NCI-H1930 (cell line): ENCODE results near the gene SGCG.
"Not testable (repeated sequence)": the region's sequence is repeated elsewhere in the genome, so short reads cannot be mapped to it uniquely, and the experiment has no call there.

Experiments
- DNase-seq, 2 experiments: peaks; one replicate each; lab custom pipeline; 2025; lab: John Stamatoyannopoulos, UW

Gene SGCG

DNA sequence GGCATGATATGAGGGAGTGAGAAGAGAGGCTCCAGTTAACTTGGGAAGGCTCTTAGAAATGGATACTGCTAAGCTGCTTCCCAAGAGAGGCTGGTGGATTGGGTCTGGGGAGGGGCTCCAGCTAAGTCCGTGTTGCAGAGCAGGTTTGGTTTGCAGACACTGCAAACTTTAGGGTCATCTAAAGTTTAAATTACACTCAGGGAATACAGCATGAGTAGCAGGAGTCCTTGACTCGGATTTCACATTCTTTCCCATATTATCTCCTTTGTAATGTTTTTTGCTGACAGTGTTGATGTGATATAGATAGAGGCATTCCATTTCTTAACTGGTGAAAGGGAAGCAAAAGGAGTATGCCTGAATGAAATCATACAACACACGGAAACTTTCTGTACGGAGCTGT lies 31.9 kb downstream of the SGCG start:
- no peak for DNase-seq

DNA sequence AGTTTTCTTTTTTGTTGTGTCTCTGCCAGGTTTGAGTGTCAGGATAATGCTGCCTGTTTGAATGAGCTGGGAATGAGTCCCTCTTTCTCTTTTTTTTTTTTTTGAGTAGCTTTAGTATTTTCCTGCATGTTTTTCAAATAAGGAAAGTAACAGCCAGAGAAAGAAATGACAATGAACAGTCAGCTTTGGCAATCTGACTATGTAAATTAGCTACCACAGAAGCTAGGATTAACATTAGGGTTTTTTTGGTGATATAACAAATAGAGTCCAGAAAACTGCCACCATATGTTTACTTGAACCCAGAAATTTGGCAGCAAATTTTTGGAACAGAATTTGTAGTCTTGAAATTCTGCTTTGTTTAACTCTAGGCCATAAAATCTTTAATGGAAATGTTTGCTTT lies 50.5 kb downstream of the SGCG start:
- no peak for DNase-seq

DNA sequence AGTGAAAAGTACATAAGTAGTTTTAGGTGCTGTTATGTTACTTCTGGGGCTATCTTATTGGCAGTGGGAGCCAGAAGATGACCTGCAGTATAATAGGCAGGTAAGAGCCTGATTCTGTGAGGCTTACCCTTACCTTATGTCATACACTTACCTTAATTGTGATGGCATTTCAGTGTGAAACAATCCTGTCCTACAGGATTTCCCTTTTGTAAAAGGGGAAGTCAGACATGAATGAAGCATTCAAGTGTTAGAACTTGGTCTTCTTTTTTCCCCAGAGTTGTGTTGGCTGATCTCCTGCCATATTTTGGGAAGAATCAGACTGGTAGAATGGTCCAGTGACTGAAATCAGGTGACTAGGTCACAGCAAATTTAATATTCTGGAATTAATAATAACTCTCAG lies 55.2 kb downstream of the SGCG start:
- DNase-seq = no peak

DNA sequence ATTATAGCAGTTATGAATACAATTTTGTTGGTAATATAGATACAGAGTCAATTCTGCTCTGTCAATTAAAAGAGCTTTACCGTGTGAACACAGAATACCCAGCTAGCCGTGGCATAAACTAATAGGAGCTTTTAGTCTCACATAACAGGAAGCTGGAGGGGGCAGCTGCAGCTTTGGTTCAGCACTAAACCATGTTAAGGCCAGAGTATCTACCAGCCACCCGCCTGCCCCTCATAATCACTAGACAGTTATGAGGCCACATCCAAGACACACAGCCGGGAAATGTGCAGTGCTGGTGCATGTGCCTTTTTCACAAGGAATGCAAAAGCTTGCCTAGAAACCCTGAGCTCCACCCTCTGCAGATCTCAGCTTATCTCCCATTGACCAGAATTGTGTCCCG lies 62.3 kb downstream of the SGCG start:
- no peak for DNase-seq

DNA sequence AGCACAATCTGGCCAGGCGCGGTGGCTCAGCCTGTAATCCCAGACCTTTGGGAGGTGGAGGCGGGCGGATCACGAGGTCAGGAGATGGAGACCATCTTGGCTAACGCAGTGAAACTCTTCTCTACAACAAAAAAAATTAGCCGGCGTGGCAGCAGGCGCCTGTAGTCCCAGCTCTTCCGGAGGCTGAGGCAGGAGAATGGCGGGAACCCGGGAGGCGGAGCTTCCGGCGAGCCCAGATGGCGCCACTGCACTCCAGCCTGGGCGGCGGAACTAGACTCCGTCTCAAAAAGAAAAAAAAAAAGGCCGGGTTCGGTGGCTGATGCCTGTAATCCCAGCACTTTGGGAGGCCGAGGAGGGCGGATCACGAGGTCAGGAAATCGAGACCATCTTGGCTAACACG lies 67.6 kb downstream of the SGCG start:
- not testable (repeated sequence) for DNase-seq

DNA sequence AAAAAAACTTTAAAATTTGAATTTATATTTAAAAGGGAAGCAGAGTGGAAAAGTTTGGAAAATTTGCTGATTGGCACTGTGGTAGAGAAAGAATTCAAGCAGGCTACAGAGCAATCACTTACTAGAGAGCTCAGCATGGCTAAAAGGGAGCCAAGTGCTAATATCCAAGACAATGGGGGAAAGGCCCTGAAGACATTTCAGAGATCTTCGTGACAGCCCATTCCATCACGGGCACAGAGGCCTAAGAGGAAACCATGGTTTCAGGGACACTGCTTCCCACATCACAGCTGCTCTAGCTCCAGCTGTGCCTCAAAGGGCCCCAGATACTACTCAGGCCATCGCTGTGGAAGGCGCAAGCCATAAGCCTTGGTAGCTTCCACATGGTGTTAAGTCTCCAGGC lies 73.7 kb downstream of the SGCG start:
- DNase-seq = no peak

DNA sequence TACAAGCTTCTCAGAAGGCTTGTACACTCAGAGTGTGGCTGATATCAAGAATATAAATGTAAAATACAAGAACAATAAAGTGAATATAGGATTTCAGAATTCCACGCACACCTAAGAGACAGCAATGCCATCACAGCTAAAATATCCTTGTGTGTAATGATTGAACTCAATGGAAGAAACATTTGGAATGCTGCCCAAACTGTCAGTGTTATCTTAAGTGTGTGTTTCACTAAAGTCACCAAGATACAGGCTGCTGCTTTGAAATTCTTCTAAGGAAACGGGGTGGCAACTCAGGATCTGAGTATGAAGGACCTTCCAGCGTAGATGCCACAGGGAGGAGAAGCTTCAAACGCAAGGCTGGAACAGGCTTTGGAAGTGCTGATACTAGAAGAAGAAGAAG lies 86.8 kb downstream of the SGCG start:
- no peak for DNase-seq

DNA sequence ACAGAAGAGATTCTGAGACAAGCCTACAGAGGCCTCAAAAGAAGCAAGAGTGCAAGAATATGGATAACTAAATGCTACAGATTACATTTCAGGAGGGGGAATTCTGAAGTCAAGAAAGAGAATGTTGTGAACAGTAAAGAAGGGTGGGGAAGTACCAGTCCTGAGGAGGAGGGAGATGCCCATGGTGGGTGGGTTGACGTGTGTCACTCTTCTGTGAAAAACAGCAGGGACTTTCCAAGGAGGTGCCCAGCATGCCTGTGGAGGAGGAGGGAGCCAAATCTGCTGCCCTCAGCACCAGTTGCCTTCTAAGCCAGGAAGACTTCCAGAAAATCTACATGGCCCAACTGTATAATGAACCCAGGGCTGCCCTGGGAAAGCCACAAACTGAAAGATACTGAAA lies 87.7 kb downstream of the SGCG start:
- no peak for DNase-seq

DNA sequence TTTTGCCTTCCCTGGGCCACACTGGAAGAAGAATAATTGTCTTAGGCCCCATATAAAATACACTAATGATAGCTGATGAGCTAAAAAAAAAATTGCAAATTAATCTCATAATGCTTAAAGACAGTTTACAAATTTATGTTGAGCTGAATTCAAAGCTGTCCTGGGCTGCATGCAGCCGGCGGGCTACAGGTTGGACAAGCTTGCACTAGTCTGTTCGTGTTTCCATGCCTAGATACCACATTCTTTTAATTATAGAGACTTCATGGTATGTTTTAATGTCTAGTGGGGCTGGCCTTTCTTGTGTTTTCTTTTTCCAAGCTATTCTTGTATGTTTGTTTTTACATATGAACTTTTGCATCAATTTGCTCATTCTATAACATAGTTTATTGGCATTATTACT lies 90.6 kb downstream of the SGCG start:
- DNase-seq = no peak

DNA sequence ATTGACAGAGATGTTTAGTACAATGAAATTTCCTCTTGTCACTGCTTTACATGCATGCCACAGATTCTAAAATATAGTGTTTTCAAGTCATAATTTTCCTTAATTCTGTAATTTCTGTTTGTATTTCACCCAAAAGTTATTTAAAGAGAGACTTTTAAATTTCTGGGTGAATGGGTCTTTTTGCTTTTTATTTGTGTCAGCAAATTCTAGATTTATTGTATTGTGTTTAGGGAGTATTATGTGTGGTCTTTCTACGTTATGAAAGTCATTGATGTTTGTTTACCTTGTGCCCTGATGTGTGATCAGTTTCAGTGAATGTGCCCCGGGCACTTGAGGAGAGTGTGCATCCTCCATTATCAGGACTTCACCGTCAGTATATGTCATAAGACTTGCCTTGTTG lies 92.7 kb downstream of the SGCG start:
- DNase-seq = no peak

DNA sequence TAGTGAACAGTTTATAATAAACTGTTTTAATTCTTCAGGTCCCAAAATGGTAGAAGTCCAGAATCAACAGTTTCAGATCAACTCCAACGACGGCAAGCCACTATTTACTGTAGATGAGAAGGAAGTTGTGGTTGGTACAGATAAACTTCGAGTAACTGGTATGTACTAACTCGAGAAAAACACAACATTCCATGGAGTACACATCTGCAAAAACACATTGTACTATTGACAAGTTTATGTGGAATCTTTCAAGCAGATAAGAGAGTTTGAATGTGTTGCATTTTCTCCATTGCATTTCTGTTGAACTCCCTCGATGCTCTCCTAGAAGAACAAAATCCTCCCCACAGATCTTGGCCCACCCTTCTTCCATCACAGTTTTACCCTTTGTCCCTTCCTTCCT lies 98.5 kb downstream of the SGCG start:
- DNase-seq = no peak

DNA sequence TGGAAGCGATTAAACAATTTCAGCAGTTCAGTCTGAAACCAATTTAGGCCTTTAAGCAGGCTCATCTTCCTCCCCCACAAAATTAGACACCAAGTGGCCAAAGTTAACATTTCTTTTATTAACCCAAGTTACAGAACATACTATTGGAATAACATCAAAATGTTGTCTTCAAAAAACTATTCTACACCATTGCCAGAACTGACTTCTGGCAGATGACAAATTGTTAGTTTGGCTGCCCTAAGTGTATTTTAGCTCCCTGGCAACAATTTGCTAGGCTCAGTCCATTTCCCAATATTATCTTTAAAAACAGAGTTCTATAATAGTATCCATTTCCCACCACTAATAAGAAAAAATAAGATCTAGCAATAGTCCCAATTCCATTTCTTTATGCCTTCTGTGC lies 107.8 kb downstream of the SGCG start:
- no peak for DNase-seq

DNA sequence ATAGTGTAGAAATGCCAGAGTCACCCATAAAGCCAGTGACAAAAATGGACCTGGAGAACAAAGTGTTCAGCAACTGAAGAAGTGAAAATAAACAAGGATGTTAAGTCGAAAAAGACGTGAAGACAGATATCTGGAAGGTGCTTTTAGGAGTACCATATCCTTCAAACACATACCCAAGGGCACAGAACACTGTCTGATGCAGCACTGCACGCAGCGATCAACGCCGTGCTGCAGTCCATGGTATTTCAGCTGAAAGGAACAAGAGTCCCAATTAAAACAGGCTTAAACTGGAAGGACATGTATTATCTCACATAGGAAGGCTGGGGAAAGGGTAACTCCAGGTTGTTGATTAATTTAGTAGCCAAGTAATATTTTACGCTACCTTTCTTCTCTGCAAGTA lies 108.2 kb downstream of the SGCG start:
- no peak for DNase-seq

DNA sequence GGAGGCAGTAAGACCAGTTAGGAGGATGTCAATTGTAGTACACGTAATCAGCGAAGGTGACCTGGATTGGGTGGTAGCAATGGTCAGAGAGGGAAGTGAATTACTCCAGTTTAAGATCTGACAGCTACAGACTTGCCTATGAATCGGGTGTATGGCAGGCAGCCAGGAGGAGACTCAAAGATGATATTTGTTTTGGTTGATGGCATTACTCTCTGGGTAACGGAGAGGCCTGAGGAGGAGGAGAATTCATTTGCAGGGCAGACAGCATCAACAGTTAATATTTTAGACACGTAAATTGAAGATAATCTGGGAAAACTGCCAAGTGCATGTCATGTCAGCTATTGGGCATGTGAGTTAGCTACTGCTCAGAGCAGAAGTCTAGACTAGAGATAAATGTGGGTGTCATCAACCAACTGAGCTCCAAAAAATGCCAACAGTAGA lies 109.2 kb downstream of the SGCG start:
- DNase-seq = no peak

DNA sequence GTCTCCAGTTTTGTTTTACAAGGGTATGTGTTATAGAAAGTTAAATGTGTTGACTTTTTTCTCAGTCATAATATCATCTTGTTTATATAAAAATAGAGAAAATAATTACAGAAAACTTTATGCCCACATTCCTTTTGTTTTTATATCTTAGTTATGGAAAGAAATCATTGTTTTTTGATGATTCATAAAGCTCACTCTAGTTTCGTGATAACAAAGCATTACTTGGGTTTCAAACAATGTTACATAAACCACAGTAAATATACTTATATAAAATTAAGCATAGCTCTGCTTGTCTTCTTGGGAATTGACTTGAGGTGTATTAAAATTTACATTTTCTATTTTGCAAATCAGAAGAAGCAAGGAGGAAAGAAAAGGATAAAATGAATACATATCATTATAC lies 111.8 kb downstream of the SGCG start:
- DNase-seq = no peak

DNA sequence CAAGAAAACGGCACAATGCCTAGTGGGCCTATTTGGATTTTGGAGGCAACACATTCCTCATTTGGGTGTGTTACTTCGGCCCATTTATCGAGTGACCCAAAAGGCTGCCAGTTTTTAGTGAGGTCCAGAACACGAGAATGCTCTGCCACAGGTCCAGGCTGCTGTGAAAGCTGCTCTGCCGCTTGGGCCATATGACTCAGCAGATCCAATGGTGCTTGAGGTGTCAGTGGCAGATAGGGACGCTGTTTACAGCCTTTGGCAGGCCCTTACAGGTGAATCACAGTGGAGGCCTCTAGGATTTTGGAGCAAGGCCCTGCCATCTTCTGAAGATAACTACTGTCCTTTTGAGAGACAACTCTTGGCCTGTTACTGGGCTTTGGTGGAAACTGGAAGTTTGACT lies 134.1 kb downstream of the SGCG start:
- not testable (repeated sequence) for DNase-seq

DNA sequence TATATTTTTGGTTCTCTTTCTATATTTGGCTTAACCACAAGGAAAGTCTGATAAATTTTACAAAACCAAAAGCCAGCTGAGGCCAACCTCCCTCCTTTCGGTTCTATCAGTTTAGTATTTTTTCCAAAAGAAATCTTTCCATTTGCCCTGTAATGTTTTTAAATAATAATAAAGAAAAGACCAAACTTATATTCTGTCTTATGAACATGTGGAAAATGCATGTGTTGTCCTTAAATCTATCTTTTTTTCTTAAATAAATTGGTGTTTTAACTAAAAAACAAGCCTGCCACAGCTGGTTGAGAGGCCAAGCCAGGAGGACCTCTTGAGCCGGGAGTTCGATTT lies 139.1 kb downstream of the SGCG start:
- DNase-seq = no peak

DNA sequence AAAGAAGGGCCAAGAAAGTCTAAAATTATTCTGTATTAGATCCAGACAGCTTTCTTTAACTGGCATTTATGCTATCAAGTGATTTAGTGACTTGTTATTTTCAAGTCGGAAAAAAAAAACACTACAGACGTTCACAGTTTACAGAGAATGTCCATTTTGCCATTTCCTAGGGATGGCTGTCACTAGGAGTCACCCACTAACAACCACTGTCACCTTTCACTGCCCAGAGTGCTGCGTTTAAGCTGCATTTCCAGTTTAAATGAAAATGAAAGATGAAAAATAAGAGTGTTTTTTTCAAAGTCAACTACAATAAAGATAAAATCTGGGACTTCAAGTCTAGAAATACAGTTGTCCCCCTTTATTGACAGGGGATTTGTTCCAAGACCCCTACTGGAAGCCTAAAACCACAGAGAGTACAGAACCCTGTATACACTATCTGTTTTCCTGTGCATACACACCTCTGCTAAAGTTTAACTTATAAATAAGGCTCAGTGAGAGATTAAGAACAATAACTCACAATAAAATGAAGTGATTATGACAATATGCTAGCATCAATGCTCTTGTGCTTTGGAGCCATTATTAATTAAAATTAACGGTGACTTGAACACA lies 140.3 kb downstream of the SGCG start:
- no peak for DNase-seq

DNA sequence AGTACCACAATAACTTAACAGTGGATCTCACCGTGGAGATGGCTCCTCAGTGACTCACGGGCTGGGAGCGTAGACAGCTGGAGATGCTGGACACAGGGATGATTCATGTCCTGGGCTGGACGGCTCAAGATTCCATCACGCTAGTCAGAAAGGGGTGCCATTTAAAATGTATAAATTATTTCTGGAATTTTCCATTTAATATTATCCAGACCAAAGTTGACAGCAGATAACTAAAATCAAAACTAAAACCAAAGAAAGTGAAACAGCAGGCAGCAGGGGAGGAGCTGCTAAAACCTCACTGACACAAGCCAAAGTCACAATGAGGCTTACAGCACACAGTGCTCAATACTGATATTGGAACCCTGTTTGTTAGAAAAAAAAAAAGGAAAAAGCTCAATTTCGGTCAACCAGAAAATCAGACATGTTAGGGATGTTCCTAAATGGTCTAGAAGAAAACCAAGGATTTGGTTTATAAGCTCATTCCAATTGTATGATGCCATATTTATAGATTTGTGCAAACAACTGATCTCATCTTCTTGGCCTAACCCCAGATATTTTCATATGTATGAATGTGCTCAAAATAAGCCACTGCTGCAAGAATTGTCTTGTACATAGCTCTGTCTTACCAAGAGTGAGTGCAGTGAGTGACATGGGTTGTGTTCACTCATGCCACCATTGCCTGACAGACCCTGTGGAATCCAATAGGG lies 140.9 kb downstream of the SGCG start:
- DNase-seq = no peak

DNA sequence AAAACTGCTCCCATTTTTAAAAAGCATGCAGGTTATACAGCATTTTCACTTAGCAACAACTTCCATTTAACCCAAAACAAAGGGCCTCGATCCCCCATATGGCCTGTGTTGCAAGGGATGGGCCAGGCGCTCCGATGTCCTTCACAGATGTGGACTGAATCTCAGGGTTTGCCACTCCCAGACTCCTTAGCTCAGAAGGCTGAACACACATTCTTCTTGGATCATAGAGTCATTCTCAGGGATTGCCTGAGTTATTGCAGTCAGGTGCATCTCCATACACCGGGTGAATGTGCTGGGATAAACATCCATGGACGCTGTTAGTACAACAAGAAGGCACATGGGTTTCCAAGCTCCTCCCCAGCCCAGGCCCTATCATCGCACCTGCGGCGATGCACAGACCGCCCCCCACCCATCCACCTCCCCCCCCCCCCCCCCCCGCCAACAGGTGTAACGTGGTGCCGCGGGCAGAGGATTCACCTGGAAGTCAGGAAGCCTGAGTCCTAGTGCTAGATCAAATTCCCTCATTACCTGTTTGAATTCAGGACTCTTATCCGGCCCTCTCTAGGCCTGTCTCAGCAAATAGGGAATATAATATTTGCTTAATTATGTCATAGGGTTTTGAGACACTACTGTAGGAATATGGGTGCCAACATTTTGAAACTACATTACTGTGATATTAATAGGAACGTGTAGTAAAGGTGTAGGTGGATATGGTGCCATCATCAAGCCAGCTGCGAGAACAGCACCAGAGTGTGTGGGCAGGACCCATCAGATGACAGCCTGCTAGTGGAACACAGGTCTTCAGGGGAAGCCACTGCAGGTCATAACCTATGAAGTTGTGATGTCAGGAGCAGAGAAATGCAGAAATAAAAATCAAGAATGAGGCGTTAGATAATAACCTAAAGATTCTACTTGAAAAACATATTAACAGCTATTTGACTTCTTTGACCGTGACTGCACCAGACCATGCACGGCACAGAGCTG lies 141.9 kb downstream of the SGCG start:
- DNase-seq = no peak

DNA sequence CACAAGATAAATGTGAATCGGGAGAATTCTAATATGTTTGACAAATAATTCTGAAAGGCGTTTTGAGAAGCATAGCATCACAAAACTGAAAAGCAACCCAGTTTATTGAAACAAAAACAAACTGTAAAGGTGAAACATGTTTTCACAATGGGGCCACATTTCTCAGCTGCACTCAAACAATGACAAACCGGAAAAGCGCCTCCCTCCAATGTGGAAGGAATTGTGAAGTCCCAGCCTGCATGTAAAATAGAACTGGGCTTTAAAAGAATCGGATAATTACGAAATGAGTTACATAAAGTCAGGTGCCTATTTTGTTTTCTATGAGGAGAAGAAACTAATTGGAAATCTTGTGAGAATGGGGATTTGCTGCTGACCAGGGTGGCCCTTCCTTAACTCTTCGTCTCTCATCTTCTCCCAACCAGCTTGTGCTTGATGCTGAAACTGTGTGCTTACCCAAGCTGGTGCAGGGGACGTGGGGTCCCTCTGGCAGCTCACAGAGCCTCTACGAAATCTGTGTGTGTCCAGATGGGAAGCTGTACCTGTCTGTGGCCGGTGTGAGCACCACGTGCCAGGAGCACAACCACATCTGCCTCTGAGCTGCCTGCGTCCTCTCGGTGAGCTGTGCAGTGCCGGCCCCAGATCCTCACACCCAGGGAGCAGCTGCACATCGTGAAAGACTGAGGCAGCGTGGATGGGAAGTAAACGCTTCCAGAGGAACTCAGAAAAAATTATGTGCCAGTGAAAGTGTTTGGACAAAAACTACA lies 143.3 kb downstream of the SGCG start:
- no peak for DNase-seq

DNA sequence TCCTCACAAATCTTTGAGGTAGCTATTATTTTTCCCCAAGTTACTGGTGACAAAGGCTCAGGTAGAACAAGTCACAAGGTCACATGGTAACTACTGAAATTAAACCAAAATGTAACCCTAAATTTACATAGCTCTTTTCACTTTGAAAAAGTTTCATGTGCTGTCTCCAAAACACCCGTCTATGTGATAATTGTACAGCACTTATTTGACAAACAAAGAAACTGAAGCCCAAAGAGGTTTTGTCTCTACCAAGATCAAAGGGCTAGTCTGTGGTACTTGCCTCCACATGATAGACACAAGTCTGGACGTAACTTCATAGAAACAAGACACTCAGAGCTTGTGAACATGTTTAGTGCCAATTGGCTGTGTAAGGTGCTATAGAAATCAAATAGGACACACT lies 144.4 kb downstream of the SGCG start:
- DNase-seq = no peak
